IMR-90 (cell line): ENCODE results near the gene PPP1R1A. TPM values are rescaled to one million over a fixed set of nuclear protein-coding genes. Genes with fewer than 3 reads are reported as not detected.

Experiments
- ATAC-seq: fragments of 200-7000 bp; cut with Tn5 transposase; 2 replicates; pipeline ENCODE4 v1.9.1; 2020; ENCODE audit warnings: low read depth, mild to moderate bottlenecking, moderate library complexity
- BruUV-seq: library from RNA; stranded (reverse); fragments of 400-500 nt; replicated peaks from 2 replicates; lab custom pipeline; 2021; lab: Mats Ljungman, UMichigan
- CTCF ChIA-PET: fragments of 300-600 bp; formaldehyde crosslinking; extraction: SDS; loops from one replicate; lab custom pipeline; 2021; ENCODE audit warnings: antibody characterized with exemption; lab: Yijun Ruan, JAX
- POLR2A ChIA-PET: fragments of 300-600 bp; sonication (Branson Sonifier 250); formaldehyde crosslinking; loops from one replicate; lab custom pipeline; 2022; ENCODE audit warnings: antibody characterized with exemption; ENCODE audit not compliant: unreplicated experiment; lab: Charles Lee
- DNase-seq: peaks from one replicate; pipeline ENCODE4 v3.0.0; 2013
- H2AFZ ChIP-seq: replicated peaks from 2 replicates; pipeline ENCODE3; 2013; ENCODE audit warnings: low read length, mild to moderate bottlenecking; ENCODE audit not compliant: poor library complexity
- H2AK5ac ChIP-seq: 2 replicates; pipeline ENCODE4 v1.6.1; 2013; ENCODE audit warnings: low read depth, low read length, inconsistent platforms
- H2AK9ac ChIP-seq: replicated peaks from 2 replicates; pipeline ENCODE3; 2013; ENCODE audit warnings: mild to moderate bottlenecking, low read depth, low read length, moderate library complexity; ENCODE audit not compliant: poor library complexity
- H2BK120ac ChIP-seq: 2 replicates; pipeline ENCODE4 v1.6.1; 2013; ENCODE audit warnings: low read depth, low read length, inconsistent platforms
- H2BK15ac ChIP-seq: 3 replicates; pipeline ENCODE4 v1.6.1; 2013; ENCODE audit warnings: low read depth, low read length, inconsistent platforms
- H2BK20ac ChIP-seq: 2 replicates; pipeline ENCODE4 v1.6.1; 2013; ENCODE audit warnings: low read depth, mild to moderate bottlenecking, inconsistent platforms, low read length, moderate library complexity
- H2BK5ac ChIP-seq: 2 replicates; pipeline ENCODE4 v1.6.1; 2013; ENCODE audit warnings: mild to moderate bottlenecking, low read depth, low read length, inconsistent platforms; ENCODE audit not compliant: poor library complexity, severe bottlenecking
- H3K14ac ChIP-seq: replicated peaks from 2 replicates; pipeline ENCODE4 v1.6.1; 2013; ENCODE audit warnings: low read depth, low read length, inconsistent platforms
- H3K18ac ChIP-seq: 2 replicates; pipeline ENCODE4 v1.6.1; 2013; ENCODE audit warnings: low read depth, low read length, control low read depth
- H3K23ac ChIP-seq: 2 replicates; pipeline ENCODE4 v1.6.1; 2013; ENCODE audit warnings: low read depth, low read length, inconsistent platforms
- H3K27ac ChIP-seq: 2 replicates; pipeline ENCODE4 v1.5.1; 2013; ENCODE audit warnings: mild to moderate bottlenecking, control low read depth, low read length; ENCODE audit not compliant: insufficient read depth
- H3K27me3 ChIP-seq: 2 replicates; pipeline ENCODE4 v1.6.1; 2013; ENCODE audit warnings: low read length; ENCODE audit not compliant: control insufficient read depth, insufficient read depth
- H3K36me3 ChIP-seq: 2 replicates; pipeline ENCODE4 v1.6.1; 2013; ENCODE audit warnings: low read length, mixed read lengths; ENCODE audit not compliant: control insufficient read depth, insufficient read depth
- H3K4ac ChIP-seq: 2 replicates; pipeline ENCODE4 v1.6.1; 2013; ENCODE audit warnings: low read depth, low read length, inconsistent platforms
- H3K4me1 ChIP-seq: 2 replicates; pipeline ENCODE4 v1.6.1; 2013; ENCODE audit warnings: low read length, mixed read lengths; ENCODE audit not compliant: control insufficient read depth, insufficient read depth
- H3K4me2 ChIP-seq: 2 replicates; pipeline ENCODE4 v1.6.1; 2013; ENCODE audit warnings: low read depth, mild to moderate bottlenecking, control low read depth, low read length, moderate library complexity
- H3K4me3 ChIP-seq: 2 replicates; pipeline ENCODE4 v1.5.1; 2013; ENCODE audit warnings: low read depth, mild to moderate bottlenecking, control low read depth, low read length, moderate library complexity; ENCODE audit not compliant: insufficient read depth
- H3K56ac ChIP-seq: 2 replicates; pipeline ENCODE4 v1.6.1; 2013; ENCODE audit warnings: low read length, inconsistent platforms; ENCODE audit not compliant: insufficient read depth; ENCODE audit errors: extremely low read depth
- H3K79me1 ChIP-seq, 2 experiments: 2 replicates each; pipeline ENCODE4 v1.6.1; 2013; ENCODE audit warnings: low read length in 2 of 2, inconsistent platforms in 1 of 2, low read depth in 1 of 2
- H3K9ac ChIP-seq: 2 replicates; pipeline ENCODE4 v1.6.1; 2013; ENCODE audit warnings: low read depth, low read length, control low read depth
- H3K9me1 ChIP-seq: 2 replicates; pipeline ENCODE4 v1.6.1; 2013; ENCODE audit warnings: low read length, inconsistent platforms; ENCODE audit not compliant: insufficient read depth
- H3K9me3 ChIP-seq: 2 replicates; pipeline ENCODE4 v1.6.1; 2013; ENCODE audit warnings: low read length; ENCODE audit not compliant: control insufficient read depth, insufficient read depth
- H4K20me1 ChIP-seq: 2 replicates; pipeline ENCODE4 v1.6.1; 2013; ENCODE audit warnings: low read length, inconsistent platforms; ENCODE audit not compliant: insufficient read depth
- H4K5ac ChIP-seq: 2 replicates; pipeline ENCODE4 v1.6.1; 2013; ENCODE audit warnings: mild to moderate bottlenecking, low read depth, low read length, control low read depth
- H4K8ac ChIP-seq, 2 experiments: 2 replicates each; pipeline ENCODE4 v1.6.1; 2013; ENCODE audit warnings: low read depth in 2 of 2, low read length in 2 of 2, control low read depth in 1 of 2, inconsistent platforms in 1 of 2
- H4K91ac ChIP-seq: 2 replicates; pipeline ENCODE4 v1.6.1; 2013; ENCODE audit warnings: low read depth, low read length, inconsistent platforms; ENCODE audit not compliant: insufficient read depth
- BHLHE40 ChIP-seq: fragments of 150-350 bp; IDR thresholded peaks from 2 replicates; pipeline ENCODE4 v1.6.1; 2016; ENCODE audit warnings: mild to moderate bottlenecking, low read depth, low read length
- CEBPB ChIP-seq: IDR thresholded peaks from 2 replicates; pipeline ENCODE4 v1.6.1; 2012; ENCODE audit warnings: low read depth, low read length, improper control_type of control experiment
- CHD1 ChIP-seq: IDR thresholded peaks from 2 replicates; pipeline ENCODE4 v1.6.1; 2012; ENCODE audit warnings: low read depth, low read length, improper control_type of control experiment
- MAFK ChIP-seq: IDR thresholded peaks from 2 replicates; pipeline ENCODE4 v1.6.1; 2012; ENCODE audit warnings: low read depth, low read length, improper control_type of control experiment
- NFE2L2 ChIP-seq: fragments of 150-350 bp; IDR thresholded peaks from 2 replicates; pipeline ENCODE4 v1.6.1; 2016; ENCODE audit warnings: low read depth, mild to moderate bottlenecking, low read length
- RAD21 ChIP-seq: IDR thresholded peaks from 2 replicates; pipeline ENCODE4 v1.6.1; 2012; ENCODE audit warnings: low read length, improper control_type of control experiment
- SMC3 ChIP-seq: fragments of 150-350 bp; IDR thresholded peaks from 2 replicates; pipeline ENCODE4 v1.6.1; 2016; ENCODE audit warnings: low read depth, mild to moderate bottlenecking, antibody characterized with exemption, low read length, moderate library complexity
- USF2 ChIP-seq: fragments of 150-350 bp; IDR thresholded peaks from 2 replicates; pipeline ENCODE4 v1.6.1; 2017; ENCODE audit warnings: mild to moderate bottlenecking, antibody characterized with exemption, low read length, low read depth
- WGBS, 2 experiments: methylation state at CpG; one replicate each; pipeline versions ENCODE4 v1.1.5 to v1.1.7; 2013; ENCODE audit warnings: missing lambda C conversion rate in 2 of 2; ENCODE audit not compliant: insufficient read length in 1 of 2; ENCODE audit errors: extremely low coverage in 2 of 2; 5-methylcytosine and 5-hydroxymethylcytosine counted together
- dilution Hi-C: fragments of 300-500 bp; cut with HindIII; formaldehyde crosslinking; loops from one replicate; pipeline ENCODE4 v1.14.3; 2018; ENCODE audit warnings: low sequenced_read_pairs; ENCODE audit not compliant: unreplicated experiment
- in situ Hi-C: fragments of 300-500 bp; cut with MboI; formaldehyde crosslinking; loops from 3 replicates; pipeline ENCODE4 v1.14.3; 2019; ENCODE audit warnings: low sequenced_read_pairs, inconsistent platforms, mixed read lengths
- intact Hi-C: fragments of 100-400 bp; cut with micrococcal nuclease; formaldehyde crosslinking; loops from 2 replicates; pipeline ENCODE4 v1.10.0; 2022
- polyA plus RNA-seq, 3 experiments: library from polyadenylated mRNA; depleted of rRNA; stranded (reverse); fragments of >200 nt; gene quantifications; 2 replicates each; pipeline ENCODE4 v1.2.3, GENCODE V29; 2012; ENCODE audit warnings: low replicate concordance in 1 of 3
- total RNA-seq: library from RNA; depleted of rRNA; stranded (reverse); fragments of >200 nt; gene quantifications from 2 replicates; pipeline ENCODE4 v1.2.3, GENCODE V29; 2012
- TF ChIP-seq, protein P1 (sequence below): fragments of 150-350 bp; IDR thresholded peaks from 2 replicates; pipeline ENCODE4 v1.6.1; 2016; ENCODE audit warnings: low read depth, mild to moderate bottlenecking, low read length, moderate library complexity, borderline replicate concordance

PPP1R1A gene
- total and polyA plus RNA-seq, 2 of the 4 experiments (the other 2 are of a cell fraction) = not detected

- Histone ChIP-seq H2BK15ac (no peak overlapping the region), H3K9me1 (no peaks in the 10 kb centered on the region), H4K5ac (no peak overlapping the region), H2AK5ac (no peak overlapping the region), H2BK5ac (no peak overlapping the region), H3K56ac (no peak overlapping the region), H3K18ac (no peak overlapping the region), H4K91ac (no peak overlapping the region), H2BK20ac (no peak overlapping the region), H3K27ac (no peak overlapping the region), H3K36me3 (no peaks in the 10 kb centered on the region), H3K79me1 (no peaks in the 10 kb centered on the region), H4K8ac (no peak overlapping the region), H2AFZ (no peak overlapping the region), H3K4me3 (no peak overlapping the region), H3K9me3 (no peaks in the 10 kb centered on the region), H3K4me2 (no peak overlapping the region), H2AK9ac (no peak overlapping the region), H3K4ac (no peak overlapping the region), H3K23ac (no peak overlapping the region), H3K14ac (no peak overlapping the region), H3K27me3 (peaks cover 11% of the 10 kb centered on the region), H3K9ac (no peak overlapping the region), H2BK120ac (no peak overlapping the region), H4K20me1 (no peaks in the 10 kb centered on the region), H3K4me1 (no peaks in the 10 kb centered on the region)
- dilution Hi-C loops = no loop called here
- POLR2A ChIA-PET = no interaction called here
- CTCF ChIA-PET = no interaction called here
- DNase-seq = no peak
- no peak for ATAC-seq
- BruUV-seq = no TSS peak
- in situ Hi-C loops = no loop called here
- intact Hi-C loops = no loop called here
- no peak for TF ChIP-seq SMC3
- no peak for TF ChIP-seq BHLHE40
- no peak for TF ChIP-seq MAFK
- TF ChIP-seq CEBPB = no peak
- no peak for TF ChIP-seq NFE2L2
- TF ChIP-seq, protein P1, sequence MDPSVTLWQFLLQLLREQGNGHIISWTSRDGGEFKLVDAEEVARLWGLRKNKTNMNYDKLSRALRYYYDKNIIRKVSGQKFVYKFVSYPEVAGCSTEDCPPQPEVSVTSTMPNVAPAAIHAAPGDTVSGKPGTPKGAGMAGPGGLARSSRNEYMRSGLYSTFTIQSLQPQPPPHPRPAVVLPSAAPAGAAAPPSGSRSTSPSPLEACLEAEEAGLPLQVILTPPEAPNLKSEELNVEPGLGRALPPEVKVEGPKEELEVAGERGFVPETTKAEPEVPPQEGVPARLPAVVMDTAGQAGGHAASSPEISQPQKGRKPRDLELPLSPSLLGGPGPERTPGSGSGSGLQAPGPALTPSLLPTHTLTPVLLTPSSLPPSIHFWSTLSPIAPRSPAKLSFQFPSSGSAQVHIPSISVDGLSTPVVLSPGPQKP = no peak
- no peak for TF ChIP-seq USF2
- no peak for TF ChIP-seq RAD21
- no peak for TF ChIP-seq CHD1
- 33% methylated on average over 1 of the region's 5 CpGs; no CpG with 5 or more reads in 1 of the 2 experiments for WGBS, 2 experiments
Measured at GRCh38 chr12:54564768-54565167, 23.7 kb downstream of the PPP1R1A start.
